H1 (cell line): ENCODE measurements around the gene ACTR1B. TPM values are rescaled to one million over a fixed set of nuclear protein-coding genes. Genes with fewer than 3 reads are reported as not detected.
A peak's percentile ranks its signal among the peaks of the same experiment; 100 is the strongest.

Experiments used
- CTCF ChIA-PET: fragments of 300-600 bp; sonication (Branson Sonifier 250); formaldehyde crosslinking; loops from one replicate; lab custom pipeline; 2021; ENCODE audit not compliant: partially characterized antibody; lab: Charles Lee
- POLR2A ChIA-PET: fragments of 300-600 bp; sonication (Branson Sonifier 250); formaldehyde crosslinking; loops from one replicate; lab custom pipeline; 2021; ENCODE audit warnings: inconsistent platforms; ENCODE audit not compliant: partially characterized antibody; lab: Charles Lee
- DNase-seq, 2 experiments: peaks; one replicate each; pipeline versions ENCODE4 v3.0.0 to v3.0.0-alpha.2; 2010 to 2022; ENCODE audit warnings: low spot score in 2 of 2, low read depth in 1 of 2, mixed read lengths in 1 of 2
- FAIRE-seq: peaks from 2 replicates; lab custom pipeline; 2011; peaks lifted over from hg19 to GRCh38; lab: Jason Lieb, UNC
- H2AFZ ChIP-seq: 2 replicates; pipeline ENCODE4 v1.8.1; 2012; ENCODE audit warnings: low read length, inconsistent platforms
- H2AK5ac ChIP-seq: 2 replicates; pipeline ENCODE4 v1.6.1; 2013; ENCODE audit warnings: low read depth, low read length
- H2BK120ac ChIP-seq: replicated peaks from 2 replicates; pipeline ENCODE3; 2013; ENCODE audit warnings: low read depth, low read length, inconsistent platforms
- H2BK12ac ChIP-seq: 2 replicates; pipeline ENCODE4 v1.6.1; 2013; ENCODE audit warnings: low read depth, low read length
- H2BK15ac ChIP-seq: 2 replicates; pipeline ENCODE4 v1.6.1; 2013; ENCODE audit warnings: low read length
- H2BK20ac ChIP-seq: 2 replicates; pipeline ENCODE4 v1.6.1; 2013; ENCODE audit warnings: low read length
- H2BK5ac ChIP-seq: 2 replicates; pipeline ENCODE4 v1.6.1; 2013; ENCODE audit warnings: low read depth, low read length
- H3K14ac ChIP-seq: 2 replicates; pipeline ENCODE4 v1.6.1; 2013; ENCODE audit warnings: inconsistent platforms; ENCODE audit not compliant: insufficient read length
- H3K18ac ChIP-seq: 2 replicates; pipeline ENCODE4 v1.6.1; 2013; ENCODE audit warnings: low read length; ENCODE audit errors: extremely low read depth
- H3K23ac ChIP-seq: 2 replicates; pipeline ENCODE4 v1.6.1; 2013; ENCODE audit warnings: inconsistent platforms; ENCODE audit not compliant: insufficient read length
- H3K23me2 ChIP-seq: 2 replicates; pipeline ENCODE4 v1.6.1; 2013; ENCODE audit warnings: low read depth, low read length
- H3K27ac ChIP-seq: 2 replicates; pipeline ENCODE4 v1.6.1; 2011; ENCODE audit warnings: low read depth, low read length, inconsistent platforms
- H3K27me3 ChIP-seq, 4 experiments: replicated peaks in 1 of 4; 1 replicate in 1 of 4; 2 replicates in 3 of 4; pipeline versions ENCODE4 v1.6.1 to v1.8.1; 2011 to 2013; ENCODE audit warnings: low read length in 3 of 4, mild to moderate bottlenecking in 3 of 4, inconsistent platforms in 2 of 4, mixed read lengths in 2 of 4, moderate library complexity in 1 of 4; ENCODE audit not compliant: control insufficient read depth in 3 of 4, insufficient read depth in 3 of 4; ENCODE audit errors: extremely low read depth in 1 of 4
- H3K36me3 ChIP-seq, 4 experiments: 2 replicates each; pipeline versions ENCODE4 v1.6.1 to v1.8.1; 2011 to 2013; ENCODE audit warnings: mild to moderate bottlenecking in 4 of 4, low read length in 3 of 4, moderate library complexity in 2 of 4, control low read depth in 1 of 4, inconsistent platforms in 1 of 4; ENCODE audit not compliant: insufficient read depth in 4 of 4, control insufficient read depth in 2 of 4
- H3K4ac ChIP-seq: replicated peaks from 2 replicates; pipeline ENCODE3; 2013; ENCODE audit warnings: low read length, low read depth, mixed read lengths, inconsistent platforms; ENCODE audit not compliant: insufficient read length
- H3K4me1 ChIP-seq, 4 experiments: replicated peaks in 1 of 4; 1 replicate in 1 of 4; 2 replicates in 3 of 4; pipeline versions ENCODE4 v1.6.1 to v1.8.1; 2011 to 2013; ENCODE audit warnings: low read length in 3 of 4, inconsistent platforms in 2 of 4, mixed read lengths in 1 of 4; ENCODE audit not compliant: insufficient read depth in 4 of 4, control insufficient read depth in 3 of 4
- H3K4me2 ChIP-seq, 2 experiments: 2 replicates each; pipeline versions ENCODE4 v1.6.1 to v1.8.1; 2011 to 2013; ENCODE audit warnings: low read depth in 2 of 2, low read length in 2 of 2, control low read depth in 1 of 2, inconsistent platforms in 1 of 2, mild to moderate bottlenecking in 1 of 2; ENCODE audit not compliant: insufficient read depth in 1 of 2
- H3K4me3 ChIP-seq, 4 experiments: fragments of 200-600, 300-600 bp in 1 of 4; sonication (generic), shearing (Covaris generic), sonication (Bioruptor Twin) in 1 of 4; 2 replicates each; pipeline versions ENCODE4 v1.5.1 to v1.8.1; 2011 to 2016; ENCODE audit warnings: low read length in 4 of 4, low read depth in 3 of 4, control low read depth in 2 of 4, inconsistent platforms in 2 of 4, mild to moderate bottlenecking in 2 of 4, mixed read lengths in 1 of 4, moderate library complexity in 1 of 4; ENCODE audit not compliant: insufficient read depth in 2 of 4; ENCODE audit errors: extremely low read depth in 1 of 4
- H3K56ac ChIP-seq: replicated peaks from 2 replicates; pipeline ENCODE3; 2013; ENCODE audit warnings: low read depth, mild to moderate bottlenecking, mixed read lengths, low read length, inconsistent platforms; ENCODE audit not compliant: insufficient read length
- H3K79me1 ChIP-seq: 2 replicates; pipeline ENCODE4 v1.6.1; 2013; ENCODE audit warnings: low read depth, low read length, control low read depth
- H3K79me2 ChIP-seq, 2 experiments: 2 replicates each; pipeline versions ENCODE4 v1.6.1 to v1.8.1; 2012 to 2013; ENCODE audit warnings: low read length in 2 of 2, mild to moderate bottlenecking in 2 of 2, inconsistent platforms in 1 of 2; ENCODE audit not compliant: insufficient read depth in 2 of 2, control insufficient read depth in 1 of 2
- H3K9ac ChIP-seq, 4 experiments: replicated peaks in 1 of 4; 1 replicate in 1 of 4; 2 replicates in 3 of 4; pipeline versions ENCODE4 v1.6.1 to v1.8.1; 2011 to 2013; ENCODE audit warnings: low read depth in 3 of 4, low read length in 3 of 4, control low read depth in 2 of 4, mild to moderate bottlenecking in 2 of 4, moderate library complexity in 2 of 4, inconsistent platforms in 1 of 4; ENCODE audit errors: extremely low read depth in 1 of 4
- H3K9me3 ChIP-seq, 2 experiments: 2 replicates each; pipeline versions ENCODE4 v1.6.1 to v1.8.1; 2012 to 2013; ENCODE audit warnings: mild to moderate bottlenecking in 2 of 2, moderate library complexity in 2 of 2, control low read depth in 1 of 2, inconsistent platforms in 1 of 2, low read depth in 1 of 2, low read length in 1 of 2, mixed read lengths in 1 of 2; ENCODE audit not compliant: insufficient read depth in 2 of 2
- H4K20me1 ChIP-seq, 2 experiments: replicated peaks in 1 of 2; 2 replicates each; pipeline versions ENCODE3 to v1.8.1; 2011 to 2013; ENCODE audit warnings: inconsistent platforms in 2 of 2, low read length in 2 of 2, mild to moderate bottlenecking in 1 of 2; ENCODE audit not compliant: insufficient read depth in 2 of 2, control insufficient read depth in 1 of 2
- H4K5ac ChIP-seq: 2 replicates; pipeline ENCODE4 v1.6.1; 2013; ENCODE audit warnings: low read length, low read depth, mixed read lengths, inconsistent platforms; ENCODE audit not compliant: insufficient read length
- H4K8ac ChIP-seq: 2 replicates; pipeline ENCODE4 v1.8.0; 2013; ENCODE audit warnings: mild to moderate bottlenecking, moderate library complexity, low read length, inconsistent platforms; ENCODE audit not compliant: insufficient read depth; ENCODE audit errors: extremely low read depth
- H4K91ac ChIP-seq: replicated peaks from 2 replicates; pipeline ENCODE3; 2013; ENCODE audit warnings: low read length, mixed read lengths, inconsistent platforms; ENCODE audit not compliant: insufficient read length
- KDM4A ChIP-seq: IDR thresholded peaks from one replicate; pipeline ENCODE4 v1.7.1; 2012; ENCODE audit warnings: low read depth, mild to moderate bottlenecking, moderate library complexity, low read length, inconsistent platforms; ENCODE audit not compliant: severe bottlenecking
- RBBP5 ChIP-seq: IDR thresholded peaks from 2 replicates; pipeline ENCODE4 v1.7.1; 2012; ENCODE audit warnings: low read depth, mild to moderate bottlenecking, inconsistent platforms, low read length, moderate library complexity, borderline replicate concordance
- WGBS, 2 experiments: shearing (Covaris generic) in 1 of 2; methylation state at CpG; one replicate each; pipeline versions ENCODE4 v1.1.6 to v1.1.7; 2013 to 2015; ENCODE audit warnings: low lambda C conversion rate in 2 of 2, mixed read lengths in 2 of 2, inconsistent platforms in 1 of 2, low coverage in 1 of 2, missing lambda C conversion rate in 1 of 2; ENCODE audit not compliant: insufficient replicate concordance in 2 of 2, insufficient coverage in 1 of 2, insufficient read length in 1 of 2; ENCODE audit errors: extremely low coverage in 1 of 2, missing lambda C conversion rate in 1 of 2; 5-methylcytosine and 5-hydroxymethylcytosine counted together
- polyA plus RNA-seq, 7 experiments: library from polyadenylated mRNA; depleted of rRNA in 3 of 7; stranded (reverse) in 5 of 7; unstranded in 2 of 7; fragments of >200 nt in 5 of 7; fragments of 200-250 nt in 2 of 7; gene quantifications; 1 replicate in 5 of 7; 2 replicates in 1 of 7; 4 replicates in 1 of 7; pipeline versions ENCODE4 v1.2.1 to v1.2.3, GENCODE V29; 2011 to 2013; ENCODE audit warnings: missing spikeins in 2 of 7, mixed read lengths in 2 of 7
- total RNA-seq: library from RNA; stranded (reverse); fragmentation: NEBNext Ultra II Directional; extraction: Animal tissue kit (Norgen Biotek cat#: 25700); gene quantifications from 2 replicates; pipeline ENCODE4 v1.2.1, GENCODE V29; 2021
- TF ChIP-seq, protein P1 (sequence below): IDR thresholded peaks from 2 replicates; pipeline ENCODE4 v1.6.1; 2011; ENCODE audit warnings: low read length, improper control_type of control experiment

The ACTR1B gene
- total and polyA plus RNA-seq, 2 of the 8 experiments (the other 6 are each of a cell fraction or from before 2014, with no cell fraction given): 40.7 to 56.0 TPM

DNA sequence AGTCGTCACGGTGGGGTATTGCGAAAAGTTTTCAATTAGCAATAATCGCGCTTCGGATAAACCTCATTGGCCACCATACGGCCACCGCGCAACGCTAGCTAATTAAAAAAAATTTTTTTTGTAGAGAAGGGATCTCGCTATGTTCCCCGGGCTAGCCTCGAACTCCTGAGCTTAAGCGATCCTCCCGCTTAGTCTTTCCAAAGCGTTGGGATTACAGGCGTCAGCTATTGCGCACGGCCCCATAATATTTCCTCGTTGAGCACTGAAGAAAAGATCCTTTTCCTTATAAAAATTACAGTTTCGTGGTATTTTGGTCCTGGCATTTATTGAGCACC, 759 bp upstream of the ACTR1B start:
- H3K79me1 ChIP-seq: peaks cover 8% of the 10 kb centered on the region
- no peak for DNase-seq
- POLR2A ChIA-PET: interaction anchor here (1.0 to 7.9 kb wide), 14 partner anchors 8 to 316 kb away, joined by 3 to 102 read pairs (median 4); partner anchors contain the start of gene COX5B
- H3K56ac ChIP-seq: peak overlapping the region; percentile 25
- H3K9me3 ChIP-seq: no peaks in the 10 kb centered on the region
- H3K23me2 ChIP-seq: peaks cover 7% of the 10 kb centered on the region
- peaks cover 0 to 9% (median 7%) of the 10 kb centered on the region in 4 experiments; a peak in 4 of 7 replicates for H3K4me1 ChIP-seq
- H4K8ac ChIP-seq: 0 out of 2 replicates have a peak overlapping the region, but pooled peaks have one; percentile 96
- H2AK5ac ChIP-seq: no peak overlapping the region
- no peak overlapping the region for H2BK120ac ChIP-seq
- no peak overlapping the region for H4K91ac ChIP-seq
- WGBS, 2 experiments: 9% methylated on average over 21 of the region's 21 CpGs; no CpG with 5 or more reads in 1 of the 2 experiments
- CTCF ChIA-PET: interaction anchor here (1.0 to 8.2 kb wide), 14 partner anchors 8 to 86 kb away, joined by 3 to 132 read pairs (median 8); partner anchors contain the start of gene COX5B
- no peak for FAIRE-seq
- H3K23ac ChIP-seq: no peak overlapping the region
- no peak overlapping the region; the same call in 1 of the 2 replicates for H2BK12ac ChIP-seq
- peaks cover 0 to 8% of the 10 kb centered on the region in 2 experiments for H4K20me1 ChIP-seq
- H2AFZ ChIP-seq: peak overlapping the region; percentile 43; the same call in 1 of the 2 replicates
- H3K27me3 ChIP-seq: no peaks in the 10 kb centered on the region
- H3K79me2 ChIP-seq: peaks cover 0 to 25% of the 10 kb centered on the region in 2 experiments; a peak in 2 of 4 replicates
- H3K27ac ChIP-seq: peak overlapping the region; percentile 82; the same call in 1 of the 2 replicates
- H2BK15ac ChIP-seq: no peak overlapping the region
- no peak overlapping the region; the same call in 1 of the 2 replicates for H3K18ac ChIP-seq
- peak; percentile 37 for TF ChIP-seq KDM4A
- 0 out of 2 replicates have a peak, but pooled peaks have one; percentile 14 for TF ChIP-seq RBBP5
- TF ChIP-seq, protein P1, sequence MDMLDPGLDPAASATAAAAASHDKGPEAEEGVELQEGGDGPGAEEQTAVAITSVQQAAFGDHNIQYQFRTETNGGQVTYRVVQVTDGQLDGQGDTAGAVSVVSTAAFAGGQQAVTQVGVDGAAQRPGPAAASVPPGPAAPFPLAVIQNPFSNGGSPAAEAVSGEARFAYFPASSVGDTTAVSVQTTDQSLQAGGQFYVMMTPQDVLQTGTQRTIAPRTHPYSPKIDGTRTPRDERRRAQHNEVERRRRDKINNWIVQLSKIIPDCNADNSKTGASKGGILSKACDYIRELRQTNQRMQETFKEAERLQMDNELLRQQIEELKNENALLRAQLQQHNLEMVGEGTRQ: no peak
- TF ChIP-seq, all 59 proteins: peak for 2
- Histone ChIP-seq H2BK5ac (peak overlapping the region; percentile 88; the same call in 1 of the 2 replicates), H3K4me3 (peak overlapping the region; percentile 55 to 77 (median 71)), H3K4ac (peak overlapping the region; percentile 38), H3K4me2 (peak overlapping the region; percentile 60 to 94), H3K14ac (no peak overlapping the region), H3K36me3 (peaks cover 0 to 4% (median 0%) of the 10 kb centered on the region in 4 experiments; a peak in 1 of 8 replicates), H4K5ac (peak overlapping the region; percentile 97), H2BK20ac (no peak overlapping the region), H3K9ac (peak overlapping the region in 3 of 4 experiments; percentile 75 to 84 (median 81); a peak in 6 of 7 replicates)
